WI38 (cell line): Measurements from ENCODE around the gene POLR3E.

Source experiments
- H3K4me3 ChIP-seq: 2 replicates; pipeline ENCODE4 v1.5.1; 2011; ENCODE audit warnings: low read depth, mild to moderate bottlenecking, control low read depth, low read length
- TF ChIP-seq, protein P1 (sequence below): IDR thresholded peaks from 2 replicates; pipeline ENCODE4 v1.5.1; 2012; ENCODE audit warnings: low read depth, mild to moderate bottlenecking, control low read depth, low read length

Gene POLR3E

DNA sequence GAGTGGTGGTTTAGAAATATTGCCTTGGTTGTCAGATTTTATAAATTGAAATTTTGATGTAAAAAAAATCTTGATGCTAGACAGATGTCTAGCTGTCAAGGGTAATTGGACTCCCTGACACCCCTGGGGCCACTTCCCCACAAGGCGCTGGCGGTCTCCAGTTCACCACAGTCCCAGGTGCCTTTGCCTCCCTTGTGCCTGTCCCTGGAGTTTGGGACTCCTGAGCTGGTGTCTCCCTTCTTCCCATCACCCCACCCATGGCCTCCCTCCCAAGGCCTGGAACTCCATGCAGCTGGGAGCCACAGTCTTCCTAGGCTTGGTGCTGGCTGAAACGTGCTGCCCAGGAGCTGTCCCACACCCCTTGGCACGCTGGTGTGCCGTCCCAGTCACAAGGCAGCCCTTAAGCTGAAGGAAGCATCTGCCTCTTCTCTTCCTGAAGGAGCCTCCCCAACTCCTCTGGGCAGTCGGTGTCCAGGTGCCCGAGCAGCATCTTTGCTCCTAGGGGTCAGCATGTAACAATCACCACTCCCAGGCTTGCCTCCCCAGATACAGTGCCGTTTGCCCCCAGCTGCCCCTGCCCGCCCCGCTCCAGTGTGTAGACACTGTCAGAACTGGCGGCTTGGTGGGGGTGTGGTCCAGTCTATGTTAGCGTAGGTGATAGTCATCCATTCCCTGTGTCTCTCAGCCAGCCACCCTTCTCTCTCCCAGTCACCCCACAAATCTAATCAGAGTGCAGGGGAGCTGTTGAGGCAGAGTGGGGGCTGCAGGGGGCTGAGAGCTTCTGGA lies 26.2 kb downstream of the POLR3E start:
- TF ChIP-seq, protein P1, sequence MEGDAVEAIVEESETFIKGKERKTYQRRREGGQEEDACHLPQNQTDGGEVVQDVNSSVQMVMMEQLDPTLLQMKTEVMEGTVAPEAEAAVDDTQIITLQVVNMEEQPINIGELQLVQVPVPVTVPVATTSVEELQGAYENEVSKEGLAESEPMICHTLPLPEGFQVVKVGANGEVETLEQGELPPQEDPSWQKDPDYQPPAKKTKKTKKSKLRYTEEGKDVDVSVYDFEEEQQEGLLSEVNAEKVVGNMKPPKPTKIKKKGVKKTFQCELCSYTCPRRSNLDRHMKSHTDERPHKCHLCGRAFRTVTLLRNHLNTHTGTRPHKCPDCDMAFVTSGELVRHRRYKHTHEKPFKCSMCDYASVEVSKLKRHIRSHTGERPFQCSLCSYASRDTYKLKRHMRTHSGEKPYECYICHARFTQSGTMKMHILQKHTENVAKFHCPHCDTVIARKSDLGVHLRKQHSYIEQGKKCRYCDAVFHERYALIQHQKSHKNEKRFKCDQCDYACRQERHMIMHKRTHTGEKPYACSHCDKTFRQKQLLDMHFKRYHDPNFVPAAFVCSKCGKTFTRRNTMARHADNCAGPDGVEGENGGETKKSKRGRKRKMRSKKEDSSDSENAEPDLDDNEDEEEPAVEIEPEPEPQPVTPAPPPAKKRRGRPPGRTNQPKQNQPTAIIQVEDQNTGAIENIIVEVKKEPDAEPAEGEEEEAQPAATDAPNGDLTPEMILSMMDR: no peak
- no peak overlapping the region for H3K4me3 ChIP-seq

DNA sequence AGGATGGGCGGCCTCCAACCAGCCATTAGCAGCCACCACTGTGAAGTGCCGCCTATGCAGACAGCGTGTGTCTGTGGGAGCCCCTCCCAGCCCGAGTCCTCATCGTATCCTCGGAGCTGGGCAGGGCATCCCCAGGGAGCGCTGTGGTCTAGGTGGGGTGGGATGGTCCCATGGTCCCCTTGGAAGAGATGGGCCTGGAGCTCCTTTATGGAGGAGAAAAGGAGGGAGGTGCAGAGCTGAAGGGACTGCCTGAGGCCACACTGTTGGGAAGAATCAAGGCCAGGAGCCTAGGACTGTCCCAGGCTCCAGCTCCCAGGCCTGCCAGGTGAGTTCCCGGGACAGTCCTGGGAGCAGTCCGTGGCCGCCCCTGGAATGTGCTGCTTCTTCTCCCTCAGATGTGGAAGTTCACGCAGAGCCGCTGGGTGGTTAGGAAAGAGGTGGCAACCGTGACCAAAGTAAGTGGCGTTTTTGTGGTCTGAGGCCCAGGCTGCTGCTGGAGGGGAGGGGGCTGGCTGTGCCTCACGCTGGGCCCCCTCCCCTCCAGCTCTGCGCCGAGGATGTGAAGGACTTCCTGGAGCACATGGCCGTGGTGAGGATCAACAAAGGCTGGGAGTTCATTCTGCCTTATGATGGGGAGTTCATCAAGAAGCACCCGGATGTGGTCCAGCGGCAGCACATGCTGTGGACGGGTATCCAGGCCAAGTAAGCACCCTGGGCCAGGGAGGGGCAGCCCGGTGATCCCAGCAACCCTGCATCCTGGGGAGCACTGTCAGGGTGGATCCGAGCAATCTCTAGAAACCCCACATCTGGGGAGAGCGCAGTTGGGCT lies 27.0 kb downstream of the POLR3E start:
- TF ChIP-seq, protein P1: no peak
- H3K4me3 ChIP-seq: no peak overlapping the region

DNA sequence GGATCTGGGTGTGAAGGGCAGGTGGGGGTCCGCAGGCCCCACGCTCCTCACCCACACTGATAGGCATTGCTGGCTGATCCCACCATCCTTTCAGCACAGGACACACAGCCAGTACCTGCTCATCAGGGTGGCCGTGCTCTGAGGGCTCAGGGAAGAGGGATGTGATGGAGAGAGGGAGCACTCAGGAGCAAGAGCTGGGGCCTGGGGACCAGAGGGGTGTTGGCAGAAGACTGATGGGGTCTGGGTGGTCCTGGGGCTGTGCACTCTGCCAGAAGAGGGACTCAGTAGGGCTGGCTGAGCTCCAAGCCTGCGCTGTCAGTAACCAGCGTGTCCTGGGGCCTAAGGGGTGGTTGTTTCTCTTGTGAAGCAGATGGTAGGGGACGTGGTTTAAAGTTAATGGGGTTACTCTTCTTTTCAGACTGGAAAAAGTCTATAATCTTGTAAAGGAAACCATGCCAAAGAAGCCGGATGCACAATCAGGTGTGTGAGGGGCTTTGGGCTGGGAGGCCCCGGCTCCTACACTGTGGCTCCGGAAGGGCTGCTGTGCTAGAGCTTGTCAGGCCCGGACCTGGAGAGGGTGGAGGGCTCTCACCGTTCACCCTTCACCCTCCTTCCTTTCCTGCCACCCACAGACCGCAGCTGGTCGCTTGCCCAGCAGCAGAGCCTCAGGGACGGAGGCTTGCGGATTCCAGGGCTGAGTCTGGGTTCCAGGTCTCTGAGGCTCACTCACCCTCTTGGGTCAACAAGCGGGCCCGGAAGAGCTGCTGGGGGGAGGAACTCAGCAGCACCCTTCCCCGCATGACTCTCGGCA lies 27.8 kb downstream of the POLR3E start:
- no peak overlapping the region for H3K4me3 ChIP-seq
- TF ChIP-seq, protein P1: no peak

DNA sequence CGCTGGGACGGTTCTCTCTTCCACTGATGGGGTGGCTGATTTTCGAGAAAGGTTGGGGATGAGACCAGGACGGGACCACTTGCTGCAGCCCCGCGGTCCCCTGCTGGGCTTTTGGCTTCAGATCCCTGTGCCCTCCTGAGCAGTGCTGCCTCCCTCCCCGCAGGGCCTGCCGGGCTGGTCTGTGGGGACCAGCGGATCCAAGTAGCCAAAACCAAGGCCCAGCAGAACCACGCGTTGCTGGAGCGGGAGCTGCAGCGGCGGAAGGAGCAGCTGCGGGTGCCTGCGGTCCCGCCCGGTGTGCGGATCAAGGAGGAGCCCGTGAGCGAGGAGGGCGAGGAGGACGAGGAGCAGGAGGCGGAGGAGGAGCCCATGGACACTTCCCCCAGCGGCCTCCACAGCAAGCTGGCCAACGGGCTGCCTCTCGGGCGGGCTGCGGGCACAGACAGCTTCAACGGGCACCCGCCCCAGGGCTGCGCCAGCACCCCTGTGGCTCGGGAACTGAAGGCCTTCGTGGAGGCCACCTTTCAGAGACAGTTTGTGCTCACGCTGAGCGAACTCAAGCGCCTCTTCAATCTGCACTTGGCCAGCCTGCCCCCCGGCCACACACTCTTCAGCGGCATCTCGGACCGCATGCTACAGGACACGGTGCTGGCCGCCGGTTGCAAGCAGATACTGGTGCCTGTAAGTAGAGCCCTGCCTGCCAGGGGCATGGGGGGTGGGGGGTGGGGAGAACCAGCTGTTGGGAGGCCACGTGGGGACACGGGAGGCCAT lies 28.6 kb downstream of the POLR3E start:
- TF ChIP-seq, protein P1: no peak
- no peak overlapping the region for H3K4me3 ChIP-seq

DNA sequence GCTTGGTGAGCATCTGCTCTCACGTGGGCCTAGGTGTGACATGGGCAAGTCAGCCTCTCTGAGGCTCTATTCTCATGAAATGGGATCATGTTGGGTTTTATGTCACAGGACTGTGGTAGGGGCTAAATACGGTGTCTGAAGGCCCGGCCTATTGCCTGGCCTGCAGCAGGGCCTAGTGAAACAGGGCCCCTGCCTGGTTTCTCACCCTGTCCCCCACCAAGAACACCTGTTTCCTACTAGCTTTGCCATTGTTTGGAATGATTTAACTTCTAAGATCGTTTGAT lies 29.1 kb downstream of the POLR3E start:
- no peak overlapping the region for H3K4me3 ChIP-seq
- TF ChIP-seq, protein P1: no peak

DNA sequence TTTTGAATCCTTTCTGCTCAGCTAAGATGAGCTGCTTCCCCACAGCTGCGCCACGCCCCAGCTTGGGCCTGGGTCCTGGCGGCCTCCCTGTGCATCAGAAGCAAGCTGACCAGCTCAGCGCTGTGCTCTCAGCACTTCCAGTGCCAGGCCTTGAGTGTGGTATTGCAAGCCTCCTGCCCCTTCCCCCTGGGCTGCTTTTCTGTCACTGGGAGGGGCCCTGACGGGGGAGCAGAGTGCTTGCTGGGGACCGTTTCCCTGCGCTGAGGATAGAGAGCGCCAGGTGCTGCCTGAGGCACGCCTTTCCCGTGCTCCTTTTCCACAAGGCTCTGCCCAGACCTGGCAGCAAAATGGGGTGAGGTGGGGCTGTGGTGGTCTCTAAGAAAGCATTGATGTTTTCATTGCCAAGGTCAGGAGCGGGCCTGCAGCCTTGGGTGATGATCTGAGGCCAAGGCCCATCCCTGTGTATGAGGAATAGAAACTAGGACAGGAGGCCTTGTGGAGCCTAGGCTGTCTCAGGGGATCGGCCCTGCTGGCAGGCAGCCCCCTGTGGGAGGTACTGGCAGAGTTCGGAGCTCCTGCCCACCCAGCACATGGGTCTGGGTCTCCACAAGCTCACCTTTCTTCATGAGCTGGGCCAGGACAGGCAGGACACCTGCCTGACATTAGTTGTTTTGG lies 29.7 kb downstream of the POLR3E start:
- TF ChIP-seq, protein P1: no peak
- no peak overlapping the region for H3K4me3 ChIP-seq
